AG04449 (cell line): ENCODE measurements around the gene CKAP2L.

Experiments used
- CTCF ChIA-PET: fragments of 350-600 bp; formaldehyde crosslinking; extraction: SDS; loops from one replicate; lab custom pipeline; 2021; ENCODE audit warnings: antibody characterized with exemption; lab: Yijun Ruan, JAX
- POLR2A ChIA-PET: fragments of 400-600, 350-600 bp; formaldehyde crosslinking; extraction: SDS; loops from one replicate; lab custom pipeline; 2020; ENCODE audit warnings: antibody characterized with exemption, inconsistent platforms; lab: Yijun Ruan, JAX
- DNase-seq: peaks from one replicate; pipeline ENCODE4 v3.0.0-alpha.2; 2010; ENCODE audit warnings: low read depth, low spot score
- H3K4me3 ChIP-seq: 2 replicates; pipeline ENCODE4 v1.5.1; 2011; ENCODE audit warnings: low read depth, mild to moderate bottlenecking, control low read depth, low read length
- CTCF ChIP-seq: IDR thresholded peaks from one replicate; pipeline ENCODE4 v1.5.1; 2011; ENCODE audit warnings: mild to moderate bottlenecking, moderate library complexity, low read length, control low read depth, inconsistent platforms; ENCODE audit not compliant: insufficient read depth; ENCODE audit errors: missing control alignments

CKAP2L gene

DNA sequence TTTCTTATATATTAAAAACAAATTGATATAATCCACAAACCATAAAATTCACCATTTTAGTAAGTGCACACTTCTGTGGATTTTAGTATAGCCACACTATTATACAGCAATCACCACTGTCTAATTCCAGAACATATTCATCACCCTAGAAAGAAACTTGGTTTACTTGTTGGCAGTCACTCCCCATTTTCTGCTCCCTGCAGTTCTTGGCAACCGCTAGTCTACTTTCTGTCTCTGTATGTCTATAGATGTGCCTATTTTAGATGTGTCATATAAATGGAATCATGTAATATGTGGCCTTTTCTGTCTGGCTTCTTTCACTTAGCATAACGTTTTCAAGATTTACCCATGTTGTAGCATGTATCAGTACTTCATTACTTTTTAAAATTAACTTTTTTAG lies 5.7 kb downstream of the CKAP2L start:
- TF ChIP-seq CTCF, result no peak
- CTCF ChIA-PET, result interaction anchor here (6.1 to 6.3 kb wide), 2 partner anchors 9 to 183 kb away, joined by 49 to 63 read pairs; no protein-coding TSS in a partner anchor
- no peak for DNase-seq
- no peak overlapping the region for H3K4me3 ChIP-seq
- POLR2A ChIA-PET, result interaction anchor here (0.5 kb wide), 1 partner anchor 272 kb away, joined by 3 read pairs; no protein-coding TSS in a partner anchor

GRCh38 chr2:112757265-112757664 lies 7.1 kb downstream of the CKAP2L start:
- CTCF ChIA-PET, result interaction anchor here (1.3 to 17.0 kb wide), 2 partner anchors 187 to 202 kb away, joined by 3 to 688 read pairs; no protein-coding TSS in a partner anchor

DNA sequence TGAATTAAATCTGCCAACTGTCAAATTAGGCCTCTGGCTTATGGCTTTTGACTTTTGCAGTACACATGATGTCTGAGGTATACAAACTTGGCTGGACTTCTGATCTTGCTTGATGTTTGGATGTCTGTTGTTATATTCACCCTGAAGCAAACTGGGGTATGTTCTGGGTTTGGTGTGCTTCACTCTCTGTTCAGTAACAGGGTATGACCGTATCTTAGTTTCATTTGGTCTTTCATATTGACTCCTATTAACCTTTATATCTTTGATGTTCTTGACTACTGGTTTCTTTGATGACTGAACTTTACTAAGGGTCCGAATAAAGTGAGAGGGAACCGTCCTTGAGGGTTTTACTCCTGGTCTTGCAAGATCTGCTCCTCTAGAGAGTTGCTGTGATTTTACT lies 8.2 kb downstream of the CKAP2L start:
- H3K4me3 ChIP-seq, result no peak overlapping the region
- DNase-seq, result no peak
- ChIA-PET CTCF (interaction anchor here (1.3 to 17.0 kb wide), 2 partner anchors 156 to 188 kb away, joined by 5 to 688 read pairs; no protein-coding TSS in a partner anchor), POLR2A (no interaction called here)
- TF ChIP-seq CTCF, result no peak

More at GRCh38 chr2:112757265-112757664, 7.1 kb downstream of the CKAP2L start:
- POLR2A ChIA-PET, result no interaction called here
- H3K4me3 ChIP-seq, result no peak overlapping the region
- no peak for DNase-seq
- no peak for TF ChIP-seq CTCF

GRCh38 chr2:112755444-112755843 lies 9.0 kb downstream of the CKAP2L start:
- ChIA-PET CTCF (interaction anchor here (1.1 to 17.0 kb wide), 4 partner anchors 30 to 204 kb away, joined by 3 to 688 read pairs (median 14); no protein-coding TSS in a partner anchor), POLR2A (no interaction called here)
- no peak overlapping the region for H3K4me3 ChIP-seq
- no peak for TF ChIP-seq CTCF
- no peak for DNase-seq

DNA sequence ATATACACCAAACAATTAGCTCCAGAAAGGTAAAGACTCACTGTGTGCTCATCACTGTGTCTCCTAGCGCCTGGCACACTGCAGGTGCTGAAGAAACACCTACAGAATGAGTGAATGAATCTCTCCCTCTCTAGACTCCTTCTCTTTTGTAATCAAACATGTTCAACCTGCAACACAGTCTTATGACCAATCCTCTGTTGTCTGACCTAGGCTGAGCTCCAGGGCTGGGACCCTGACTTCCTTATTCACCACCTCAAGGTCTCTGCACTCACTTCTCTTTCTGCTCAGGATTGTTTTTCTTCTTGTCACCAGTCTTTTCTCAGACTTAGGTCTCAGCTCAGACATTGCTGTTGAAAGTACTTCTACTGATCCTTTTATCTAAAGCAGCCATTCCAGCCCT lies 9.8 kb downstream of the CKAP2L start:
- DNase-seq, result no peak
- ChIA-PET POLR2A (no interaction called here), CTCF (interaction anchor here (1.1 to 17.0 kb wide), 4 partner anchors 31 to 205 kb away, joined by 3 to 688 read pairs (median 12); no protein-coding TSS in a partner anchor)
- TF ChIP-seq CTCF, result no peak
- H3K4me3 ChIP-seq, result no peak overlapping the region

- H3K4me3 ChIP-seq, result no peak overlapping the region
- no peak for TF ChIP-seq CTCF
- DNase-seq, result no peak
- ChIA-PET POLR2A (no interaction called here), CTCF (interaction anchor here (0.7 to 17.0 kb wide), 8 partner anchors 26 to 207 kb away, joined by 3 to 688 read pairs (median 4); no protein-coding TSS in a partner anchor)
Measured at GRCh38 chr2:112752667-112753066, 11.7 kb downstream of the CKAP2L start.
